ENCODE data around the gene MAP3K20.

Gene MAP3K20

DNA sequence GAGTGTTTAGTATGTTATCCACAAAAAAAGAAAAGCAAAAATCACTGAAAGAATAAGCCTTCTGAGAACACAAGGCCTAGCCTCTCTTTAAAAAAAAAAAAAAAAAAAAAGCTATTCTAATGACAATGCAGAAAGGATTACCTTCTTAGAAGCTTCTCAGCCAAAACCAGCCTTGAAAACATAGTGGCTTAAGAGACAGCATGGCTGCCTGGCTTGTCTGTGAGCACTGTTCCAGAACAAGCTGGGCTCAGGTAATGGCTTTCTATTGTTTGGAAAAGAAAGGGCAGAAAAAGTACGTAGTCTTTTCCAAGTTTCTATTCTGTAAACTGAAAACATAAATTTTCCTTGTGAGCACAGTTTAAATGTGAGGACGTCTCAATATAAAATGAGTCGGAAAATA is 119.5 kb downstream of the MAP3K20 start:
- Histone ChIP-seq H3K4me3 (ENCODE audit: low read length) (no peak overlapping the region), H3K9ac (ENCODE audit: low read length) (no peak overlapping the region), H3K36me3 (replicated peaks; ENCODE audit: low read depth, low read length) (peaks cover 13% of the 10 kb centered on the region), H3K4me1 (ENCODE audit: low read length) (no peaks in the 10 kb centered on the region), H4K20me1 (ENCODE audit: insufficient read depth, low read length) (no peaks in the 10 kb centered on the region), H3K4me2 (ENCODE audit: low read length) (no peak overlapping the region), H3K79me2 (ENCODE audit: low read length) (no peaks in the 10 kb centered on the region), H3K27me3 (ENCODE audit: low read depth, low read length) (no peaks in the 10 kb centered on the region), H3K27ac (ENCODE audit: low read length) (no peak overlapping the region), H2AFZ (ENCODE audit: low read depth, low read length) (no peak overlapping the region), H3K9me3 (ENCODE audit: insufficient read depth, low read length) (no peaks in the 10 kb centered on the region)
- TF ChIP-seq CTCF (IDR thresholded peaks at IDR 0.05; ENCODE audit: low read depth, low read length), result no peak
- no peak for TF ChIP-seq EZH2phosphoT487 (IDR thresholded peaks at IDR 0.05; ENCODE audit: low read depth)

GRCh38 chr2:173196080-173196479 is 120.4 kb downstream of the MAP3K20 start:
- H3K4me3 ChIP-seq (ENCODE audit: low read length), result no peak overlapping the region
- no peak overlapping the region for H3K27ac ChIP-seq (ENCODE audit: low read length)
- H3K4me2 ChIP-seq (ENCODE audit: low read length), result no peak overlapping the region
- H2AFZ ChIP-seq (ENCODE audit: low read depth, low read length), result no peak overlapping the region
- H3K36me3 ChIP-seq (replicated peaks; ENCODE audit: low read depth, low read length), result peaks cover 13% of the 10 kb centered on the region
- TF ChIP-seq EZH2phosphoT487 (IDR thresholded peaks at IDR 0.05; ENCODE audit: low read depth) (no peak), CTCF (IDR thresholded peaks at IDR 0.05; ENCODE audit: low read depth, low read length) (no peak)
- no peaks in the 10 kb centered on the region for H3K9me3 ChIP-seq (ENCODE audit: insufficient read depth, low read length)
- H3K4me1 ChIP-seq (ENCODE audit: low read length), result no peaks in the 10 kb centered on the region
- H3K27me3 ChIP-seq (ENCODE audit: low read depth, low read length), result no peaks in the 10 kb centered on the region
- no peak overlapping the region for H3K9ac ChIP-seq (ENCODE audit: low read length)
- no peaks in the 10 kb centered on the region for H4K20me1 ChIP-seq (ENCODE audit: insufficient read depth, low read length)
- H3K79me2 ChIP-seq (ENCODE audit: low read length), result no peaks in the 10 kb centered on the region

- no peak for TF ChIP-seq CTCF (IDR thresholded peaks at IDR 0.05; ENCODE audit: low read depth, low read length)
- no peak for TF ChIP-seq EZH2phosphoT487 (IDR thresholded peaks at IDR 0.05; ENCODE audit: low read depth)
- Histone ChIP-seq H3K4me3 (ENCODE audit: low read length) (no peak overlapping the region), H3K4me1 (ENCODE audit: low read length) (no peaks in the 10 kb centered on the region), H2AFZ (ENCODE audit: low read depth, low read length) (no peak overlapping the region), H3K27ac (ENCODE audit: low read length) (no peak overlapping the region), H3K27me3 (ENCODE audit: low read depth, low read length) (no peaks in the 10 kb centered on the region), H3K36me3 (replicated peaks; ENCODE audit: low read depth, low read length) (peaks cover 9% of the 10 kb centered on the region), H3K79me2 (ENCODE audit: low read length) (no peaks in the 10 kb centered on the region), H4K20me1 (ENCODE audit: insufficient read depth, low read length) (no peaks in the 10 kb centered on the region), H3K9ac (ENCODE audit: low read length) (no peak overlapping the region), H3K9me3 (ENCODE audit: insufficient read depth, low read length) (no peaks in the 10 kb centered on the region), H3K4me2 (ENCODE audit: low read length) (no peak overlapping the region)
Observed at GRCh38 chr2:173196638-173197037, 121.0 kb downstream of the MAP3K20 start.

DNA sequence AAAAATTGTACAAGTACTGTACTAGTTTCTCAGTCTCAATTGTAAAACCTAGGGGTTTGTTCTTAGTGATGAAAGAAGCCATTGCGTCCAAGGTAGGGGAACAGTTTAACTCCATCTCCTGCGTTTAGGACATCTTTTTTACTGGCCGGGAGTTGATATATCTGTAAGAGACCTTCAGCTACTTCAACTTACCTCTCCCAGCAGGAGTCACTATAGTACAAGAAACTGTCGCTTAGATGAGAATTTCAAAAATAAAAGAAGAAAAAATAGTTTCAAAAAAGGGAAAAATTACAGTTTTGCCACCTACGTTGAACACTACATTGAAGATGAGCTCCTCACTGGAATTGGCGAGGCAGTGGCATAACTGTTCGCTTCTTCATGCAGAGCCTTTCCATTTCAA is 122.7 kb downstream of the MAP3K20 start:
- H3K4me3 ChIP-seq (ENCODE audit: low read length), result no peak overlapping the region
- H3K27me3 ChIP-seq (ENCODE audit: low read depth, low read length), result no peaks in the 10 kb centered on the region
- peaks cover 9% of the 10 kb centered on the region for H3K36me3 ChIP-seq (replicated peaks; ENCODE audit: low read depth, low read length)
- no peak for TF ChIP-seq EZH2phosphoT487 (IDR thresholded peaks at IDR 0.05; ENCODE audit: low read depth)
- TF ChIP-seq CTCF (IDR thresholded peaks at IDR 0.05; ENCODE audit: low read depth, low read length), result no peak
- H3K9ac ChIP-seq (ENCODE audit: low read length), result no peak overlapping the region
- H3K9me3 ChIP-seq (ENCODE audit: insufficient read depth, low read length), result no peaks in the 10 kb centered on the region
- H3K4me2 ChIP-seq (ENCODE audit: low read length), result no peak overlapping the region
- no peak overlapping the region for H2AFZ ChIP-seq (ENCODE audit: low read depth, low read length)
- no peaks in the 10 kb centered on the region for H3K79me2 ChIP-seq (ENCODE audit: low read length)
- no peaks in the 10 kb centered on the region for H3K4me1 ChIP-seq (ENCODE audit: low read length)
- H3K27ac ChIP-seq (ENCODE audit: low read length), result no peak overlapping the region
- H4K20me1 ChIP-seq (ENCODE audit: insufficient read depth, low read length), result no peaks in the 10 kb centered on the region
